ENCODE results near the gene PHACTR3. TPM values are rescaled to one million over a fixed set of nuclear protein-coding genes. Genes with fewer than 3 reads are reported as not detected.

The PHACTR3 gene
- total and polyA plus RNA-seq, 7 experiments from 2014 or later = 0.49 TPM; not detected in 6

GRCh38 chr20:59756241-59756640 is 151.9 kb downstream of the PHACTR3 start:
- H3K27me3 Mint-ChIP-seq = peaks cover 0 to 47% (median 17%) of the 10 kb centered on the region in 5 donors
- H3K4me3 Mint-ChIP-seq = no peak overlapping the region
- ATAC-seq = no peak
- ChIA-PET CTCF (no interaction called here), POLR2A (no interaction called here)
- no peaks in the 10 kb centered on the region for H3K9me3 ChIP-seq (ENCODE audit: control insufficient read depth in 2 of 3, low read length in 3 of 3)
- H3K27me3 ChIP-seq (ENCODE audit: control insufficient read depth in 2 of 2, insufficient read depth in 2 of 2, low read length in 2 of 2) = no peaks in the 10 kb centered on the region
- no peak for DNase-seq
- no peak overlapping the region for H3K27ac ChIP-seq (ENCODE audit: low read depth, low read length)
- peaks cover 0 to 2% (median 0%) of the 10 kb centered on the region in 11 donors for H3K9me3 Mint-ChIP-seq
- no peaks in the 10 kb centered on the region for H3K4me1 ChIP-seq (ENCODE audit: control insufficient read depth in 2 of 2, insufficient read depth in 2 of 2, low read length in 2 of 2)
- no peak overlapping the region for H3K27ac Mint-ChIP-seq
- H3K36me3 ChIP-seq (ENCODE audit: control insufficient read depth in 2 of 3, insufficient read depth in 3 of 3, low read length in 3 of 3) = no peaks in the 10 kb centered on the region
- intact Hi-C loops (cut with micrococcal nuclease) = no loop called here
- H3K4me3 ChIP-seq (ENCODE audit: low read length) = no peak overlapping the region
- no peaks in the 10 kb centered on the region for H3K36me3 Mint-ChIP-seq
- H3K4me1 Mint-ChIP-seq = peaks cover 0 to 12% (median 0%) of the 10 kb centered on the region in 7 donors

DNA sequence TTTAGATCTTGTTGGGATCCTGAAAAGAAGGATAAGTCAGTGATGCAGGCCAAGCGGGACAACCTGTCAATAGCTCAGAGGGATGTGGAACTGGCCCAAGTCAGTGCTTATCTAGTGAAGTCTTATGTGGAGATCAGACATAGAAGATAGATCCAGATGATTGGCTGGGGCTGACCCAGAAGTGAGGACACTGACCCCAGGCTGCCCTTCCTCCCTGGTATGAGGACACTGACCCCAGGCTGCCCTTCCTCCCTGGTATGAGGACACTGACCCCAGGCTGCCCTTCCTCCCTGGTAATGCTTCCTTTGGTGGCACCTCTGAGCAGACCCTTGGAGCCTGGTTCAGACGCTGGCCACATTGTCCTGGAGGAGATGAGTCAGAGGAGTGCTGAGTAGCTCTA is 159.7 kb downstream of the PHACTR3 start:
- H3K4me1 Mint-ChIP-seq = no peaks in the 10 kb centered on the region
- H3K36me3 ChIP-seq (ENCODE audit: control insufficient read depth in 2 of 3, insufficient read depth in 3 of 3, low read length in 3 of 3) = no peaks in the 10 kb centered on the region
- no peaks in the 10 kb centered on the region for H3K4me1 ChIP-seq (ENCODE audit: control insufficient read depth in 2 of 2, insufficient read depth in 2 of 2, low read length in 2 of 2)
- no peak overlapping the region for H3K4me3 ChIP-seq (ENCODE audit: low read length)
- H3K36me3 Mint-ChIP-seq = no peaks in the 10 kb centered on the region
- H3K27me3 Mint-ChIP-seq = peaks cover 0 to 16% (median 13%) of the 10 kb centered on the region in 5 donors
- no peaks in the 10 kb centered on the region for H3K9me3 ChIP-seq (ENCODE audit: control insufficient read depth in 2 of 3, low read length in 3 of 3)
- no peak for ATAC-seq
- H3K27ac ChIP-seq (ENCODE audit: low read depth, low read length) = no peak overlapping the region
- CTCF ChIA-PET = no interaction called here
- no peak overlapping the region for H3K4me3 Mint-ChIP-seq
- DNase-seq = no peak
- H3K9me3 Mint-ChIP-seq = peaks cover 0 to 17% (median 7%) of the 10 kb centered on the region in 11 donors
- intact Hi-C loops (cut with micrococcal nuclease) = no loop called here
- POLR2A ChIA-PET = no interaction called here
- no peak overlapping the region for H3K27ac Mint-ChIP-seq
- no peaks in the 10 kb centered on the region for H3K27me3 ChIP-seq (ENCODE audit: control insufficient read depth in 2 of 2, insufficient read depth in 2 of 2, low read length in 2 of 2)

DNA sequence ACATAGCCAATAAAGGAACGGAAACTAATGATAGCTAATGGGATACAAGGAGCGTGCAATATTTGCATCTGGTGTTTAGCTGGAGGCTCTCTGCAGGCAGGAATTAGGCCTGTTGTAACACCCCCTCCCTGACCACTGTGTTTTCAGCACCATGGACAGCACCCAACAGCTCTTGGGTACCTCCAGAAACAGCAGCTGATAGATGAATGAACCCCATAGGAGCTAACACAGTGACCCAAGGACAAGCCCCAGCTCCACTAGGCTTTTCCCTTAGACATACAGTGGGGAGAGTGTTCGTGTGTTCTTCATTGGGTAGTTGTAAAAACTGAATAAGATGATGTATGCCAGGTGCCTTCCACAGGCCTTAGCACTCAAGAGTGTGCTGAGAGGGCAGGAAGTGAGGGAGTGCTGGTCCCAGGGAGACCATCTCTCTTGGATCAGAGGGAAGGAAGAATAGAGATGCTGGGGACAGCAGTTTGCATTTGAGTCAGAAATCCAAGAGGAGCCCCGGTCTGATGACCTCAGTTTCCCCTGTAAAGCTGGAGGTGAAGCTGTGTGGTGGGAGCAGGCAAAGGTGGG is 161.3 kb downstream of the PHACTR3 start:
- intact Hi-C loops (cut with micrococcal nuclease) = no loop called here
- Mint-ChIP-seq H3K4me1 (no peaks in the 10 kb centered on the region), H3K27ac (no peak overlapping the region), H3K9me3 (peaks cover 0 to 17% (median 5%) of the 10 kb centered on the region in 11 donors), H3K27me3 (peaks cover 0 to 16% (median 10%) of the 10 kb centered on the region in 5 donors), H3K4me3 (no peak overlapping the region), H3K36me3 (no peaks in the 10 kb centered on the region)
- ChIA-PET POLR2A (no interaction called here), CTCF (no interaction called here)
- H3K27ac ChIP-seq (ENCODE audit: low read depth, low read length) = no peak overlapping the region
- no peaks in the 10 kb centered on the region for H3K9me3 ChIP-seq (ENCODE audit: control insufficient read depth in 2 of 3, low read length in 3 of 3)
- H3K27me3 ChIP-seq (ENCODE audit: control insufficient read depth in 2 of 2, insufficient read depth in 2 of 2, low read length in 2 of 2) = no peaks in the 10 kb centered on the region
- no peaks in the 10 kb centered on the region for H3K4me1 ChIP-seq (ENCODE audit: control insufficient read depth in 2 of 2, insufficient read depth in 2 of 2, low read length in 2 of 2)
- no peak overlapping the region for H3K4me3 ChIP-seq (ENCODE audit: low read length)
- H3K36me3 ChIP-seq (ENCODE audit: control insufficient read depth in 2 of 3, insufficient read depth in 3 of 3, low read length in 3 of 3) = no peaks in the 10 kb centered on the region
- no peak for ATAC-seq
- peak in 4 of 9 donors; percentile 1 to 29 (median 4) for DNase-seq

GRCh38 chr20:59767656-59768055 is 163.3 kb downstream of the PHACTR3 start:
- H3K27ac ChIP-seq (ENCODE audit: low read depth, low read length) = no peak overlapping the region
- Mint-ChIP-seq H3K27ac (no peak overlapping the region), H3K4me3 (no peak overlapping the region), H3K9me3 (peaks cover 0 to 17% (median 5%) of the 10 kb centered on the region in 11 donors), H3K27me3 (peaks cover 0 to 27% (median 10%) of the 10 kb centered on the region in 5 donors), H3K36me3 (no peaks in the 10 kb centered on the region), H3K4me1 (peaks cover 0 to 1% (median 0%) of the 10 kb centered on the region in 7 donors)
- H3K27me3 ChIP-seq (ENCODE audit: control insufficient read depth in 2 of 2, insufficient read depth in 2 of 2, low read length in 2 of 2) = no peaks in the 10 kb centered on the region
- ChIA-PET POLR2A (no interaction called here), CTCF (no interaction called here)
- no peaks in the 10 kb centered on the region for H3K4me1 ChIP-seq (ENCODE audit: control insufficient read depth in 2 of 2, insufficient read depth in 2 of 2, low read length in 2 of 2)
- intact Hi-C loops (cut with micrococcal nuclease) = no loop called here
- no peaks in the 10 kb centered on the region for H3K9me3 ChIP-seq (ENCODE audit: control insufficient read depth in 2 of 3, low read length in 3 of 3)
- ATAC-seq (no peak), DNase-seq (no peak)
- H3K36me3 ChIP-seq (ENCODE audit: control insufficient read depth in 2 of 3, insufficient read depth in 3 of 3, low read length in 3 of 3) = no peaks in the 10 kb centered on the region
- no peak overlapping the region for H3K4me3 ChIP-seq (ENCODE audit: low read length)

- intact Hi-C loops (cut with micrococcal nuclease) = no loop called here
- no peaks in the 10 kb centered on the region for H3K9me3 ChIP-seq (ENCODE audit: control insufficient read depth in 2 of 3, low read length in 3 of 3)
- no peaks in the 10 kb centered on the region for H3K36me3 ChIP-seq (ENCODE audit: control insufficient read depth in 2 of 3, insufficient read depth in 3 of 3, low read length in 3 of 3)
- ChIA-PET POLR2A (no interaction called here), CTCF (interaction anchor here (0.5 kb wide), 1 partner anchor 383 kb away, joined by 3 read pairs; no protein-coding TSS in a partner anchor)
- Mint-ChIP-seq H3K27ac (no peak overlapping the region), H3K4me3 (no peak overlapping the region), H3K36me3 (no peaks in the 10 kb centered on the region), H3K27me3 (peaks cover 0 to 24% (median 10%) of the 10 kb centered on the region in 5 donors), H3K4me1 (peaks cover 0 to 1% (median 0%) of the 10 kb centered on the region in 7 donors), H3K9me3 (peaks cover 0 to 17% (median 3%) of the 10 kb centered on the region in 11 donors)
- no peak overlapping the region for H3K4me3 ChIP-seq (ENCODE audit: low read length)
- ATAC-seq = no peak
- no peaks in the 10 kb centered on the region for H3K4me1 ChIP-seq (ENCODE audit: control insufficient read depth in 2 of 2, insufficient read depth in 2 of 2, low read length in 2 of 2)
- no peak for DNase-seq
- H3K27ac ChIP-seq (ENCODE audit: low read depth, low read length) = no peak overlapping the region
- H3K27me3 ChIP-seq (ENCODE audit: control insufficient read depth in 2 of 2, insufficient read depth in 2 of 2, low read length in 2 of 2) = no peaks in the 10 kb centered on the region
These were observed 165.9 kb downstream of the PHACTR3 start for GRCh38 chr20:59770270-59770669.

- Mint-ChIP-seq H3K4me1 (peaks cover 0 to 1% (median 0%) of the 10 kb centered on the region in 7 donors), H3K27ac (no peak overlapping the region)
- CTCF ChIA-PET = no interaction called here
These were observed 166.5 kb downstream of the PHACTR3 start for GRCh38 chr20:59770851-59771250.

More at GRCh38 chr20:59770851-59771250, 166.5 kb downstream of the PHACTR3 start:
- H3K9me3 Mint-ChIP-seq = peaks cover 0 to 14% (median 2%) of the 10 kb centered on the region in 11 donors
- DNase-seq (no peak), ATAC-seq (no peak)
- no peaks in the 10 kb centered on the region for H3K27me3 ChIP-seq (ENCODE audit: control insufficient read depth in 2 of 2, insufficient read depth in 2 of 2, low read length in 2 of 2)
- no peak overlapping the region for H3K4me3 Mint-ChIP-seq
- no peaks in the 10 kb centered on the region for H3K36me3 ChIP-seq (ENCODE audit: control insufficient read depth in 2 of 3, insufficient read depth in 3 of 3, low read length in 3 of 3)
- H3K36me3 Mint-ChIP-seq = no peaks in the 10 kb centered on the region
- H3K4me1 ChIP-seq (ENCODE audit: control insufficient read depth in 2 of 2, insufficient read depth in 2 of 2, low read length in 2 of 2) = no peaks in the 10 kb centered on the region
- intact Hi-C loops (cut with micrococcal nuclease) = no loop called here
- peaks cover 0 to 22% (median 6%) of the 10 kb centered on the region in 5 donors for H3K27me3 Mint-ChIP-seq
- POLR2A ChIA-PET = no interaction called here
- no peaks in the 10 kb centered on the region for H3K9me3 ChIP-seq (ENCODE audit: control insufficient read depth in 2 of 3, low read length in 3 of 3)
- no peak overlapping the region for H3K27ac ChIP-seq (ENCODE audit: low read depth, low read length)
- no peak overlapping the region for H3K4me3 ChIP-seq (ENCODE audit: low read length)

Data from naive thymus-derived CD4-positive, alpha-beta T cell (primary cell).